HG03378 (cell line): ENCODE data around the gene ISLR.

Source experiments
- ATAC-seq: cut with Tn5 transposase; IDR thresholded peaks from one replicate; pipeline ENCODE4 v1.9.1; 2021; ENCODE audit warnings: mild to moderate bottlenecking, moderate library complexity; ENCODE audit not compliant: unreplicated experiment

ISLR gene

GRCh38 chr15:74173380-74174218 is at the start of gene ISLR:
ISLR (plus strand) TSS chr15:74173710; CDS start chr15:74174859, 1,149 bp downstream.
- no peak for ATAC-seq

DNA sequence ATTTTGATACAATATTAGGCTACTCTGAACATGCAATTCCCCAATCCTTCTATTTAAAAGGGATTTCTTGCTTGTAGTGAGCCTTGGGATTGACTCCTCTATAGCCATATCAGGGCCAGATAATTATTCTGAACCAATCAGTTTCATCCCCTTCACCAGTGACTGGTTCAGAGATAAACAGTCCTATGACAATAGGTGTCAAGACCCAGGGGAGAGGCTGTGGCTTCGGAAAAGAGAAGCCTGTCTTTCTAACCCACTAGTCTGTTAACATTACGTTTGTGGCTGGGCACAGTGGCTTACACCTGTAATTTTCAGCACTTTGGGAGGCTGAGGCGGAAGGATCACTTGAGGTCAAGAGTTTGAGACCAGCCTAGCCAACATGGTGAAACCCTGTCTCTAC is 49.3 kb upstream of the ISLR start:
- no peak for ATAC-seq

- ATAC-seq, result no peak
Measured at GRCh38 chr15:74124759-74125158, 48.8 kb upstream of the ISLR start.

DNA sequence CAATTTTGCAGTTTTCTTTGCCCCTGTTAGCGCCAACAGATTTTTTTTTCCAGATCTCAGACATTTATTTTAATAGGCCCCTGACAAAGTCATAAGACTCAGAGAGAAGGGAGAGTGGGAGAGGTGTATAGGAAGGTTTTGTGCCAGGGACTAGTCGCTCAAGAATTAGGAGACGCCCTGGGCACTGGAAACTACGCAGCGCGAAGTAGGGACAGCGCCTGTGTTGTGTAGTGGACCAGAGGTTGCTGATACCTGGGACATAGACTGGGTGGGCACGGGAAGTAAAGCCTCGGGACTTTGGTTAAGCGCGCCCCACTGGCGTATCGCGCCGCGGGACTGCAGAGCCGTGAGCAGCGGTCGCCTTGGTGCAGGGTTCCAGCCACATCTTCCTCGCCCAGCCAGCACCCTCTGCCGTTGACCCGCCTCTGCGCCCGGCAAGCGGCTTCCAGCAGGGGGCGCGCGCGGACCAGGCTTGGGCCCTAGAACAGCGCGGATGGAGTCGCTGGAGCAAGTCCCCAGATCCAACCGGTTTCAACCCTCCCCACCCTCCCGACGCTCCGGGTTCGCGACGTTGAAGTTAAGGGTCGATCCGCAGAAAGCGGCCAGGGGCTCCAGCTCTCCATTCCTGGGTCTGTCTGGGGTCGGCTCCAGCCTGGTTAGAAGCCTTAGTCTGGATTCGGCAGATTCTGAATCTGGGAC is 46.1 kb upstream of the ISLR start:
- no peak for ATAC-seq

- no peak for ATAC-seq
Measured at GRCh38 chr15:74127954-74128784, 45.3 kb upstream of the ISLR start.

DNA sequence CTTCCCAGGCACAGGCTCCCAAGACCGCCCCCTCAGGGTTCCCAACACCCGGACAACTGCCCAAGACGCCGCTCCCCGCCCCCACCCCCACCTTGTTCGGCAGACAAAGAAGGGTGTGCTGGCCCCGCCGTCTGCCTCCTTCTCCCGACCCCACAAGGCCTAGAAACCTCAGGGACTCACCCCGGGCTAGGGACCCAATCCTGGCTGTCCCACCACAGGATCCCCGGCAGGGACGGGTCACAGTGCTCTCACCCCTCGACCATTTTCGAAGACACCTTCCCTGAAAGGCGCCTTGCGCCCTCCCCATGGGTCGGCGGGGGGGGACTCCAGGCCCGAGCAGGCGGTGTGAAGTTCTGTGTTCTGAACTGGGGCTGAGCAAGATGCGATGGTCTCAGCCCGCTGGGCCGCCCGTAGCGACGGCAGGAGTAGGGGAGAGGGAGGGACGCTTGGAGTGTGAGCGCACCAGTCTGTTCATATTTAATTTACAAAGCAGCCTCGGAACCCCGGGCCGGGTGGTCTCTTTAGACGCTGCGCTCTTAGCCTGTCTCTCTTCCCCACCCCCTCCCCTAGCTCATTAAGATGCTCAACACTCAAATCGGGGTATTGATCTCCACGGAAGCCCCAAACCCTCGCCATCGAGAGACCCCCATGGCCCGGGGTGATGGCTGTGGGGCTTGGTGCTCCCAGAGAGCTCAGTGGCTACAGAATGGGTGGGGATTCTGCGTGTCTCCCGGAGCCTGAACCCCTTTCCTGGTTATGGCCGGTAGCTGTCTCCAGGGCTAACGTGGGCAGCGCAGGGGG is 44.5 kb upstream of the ISLR start:
- no peak for ATAC-seq

- ATAC-seq, result no peak
Measured at GRCh38 chr15:74129586-74130154, 43.8 kb upstream of the ISLR start.

- ATAC-seq, result no peak
Measured at GRCh38 chr15:74130155-74130848, 43.2 kb upstream of the ISLR start, which contains the start of gene ISLR2. ISLR2 (plus strand) TSS chr15:74130586; CDS start chr15:74132755, 2,169 bp downstream.

DNA sequence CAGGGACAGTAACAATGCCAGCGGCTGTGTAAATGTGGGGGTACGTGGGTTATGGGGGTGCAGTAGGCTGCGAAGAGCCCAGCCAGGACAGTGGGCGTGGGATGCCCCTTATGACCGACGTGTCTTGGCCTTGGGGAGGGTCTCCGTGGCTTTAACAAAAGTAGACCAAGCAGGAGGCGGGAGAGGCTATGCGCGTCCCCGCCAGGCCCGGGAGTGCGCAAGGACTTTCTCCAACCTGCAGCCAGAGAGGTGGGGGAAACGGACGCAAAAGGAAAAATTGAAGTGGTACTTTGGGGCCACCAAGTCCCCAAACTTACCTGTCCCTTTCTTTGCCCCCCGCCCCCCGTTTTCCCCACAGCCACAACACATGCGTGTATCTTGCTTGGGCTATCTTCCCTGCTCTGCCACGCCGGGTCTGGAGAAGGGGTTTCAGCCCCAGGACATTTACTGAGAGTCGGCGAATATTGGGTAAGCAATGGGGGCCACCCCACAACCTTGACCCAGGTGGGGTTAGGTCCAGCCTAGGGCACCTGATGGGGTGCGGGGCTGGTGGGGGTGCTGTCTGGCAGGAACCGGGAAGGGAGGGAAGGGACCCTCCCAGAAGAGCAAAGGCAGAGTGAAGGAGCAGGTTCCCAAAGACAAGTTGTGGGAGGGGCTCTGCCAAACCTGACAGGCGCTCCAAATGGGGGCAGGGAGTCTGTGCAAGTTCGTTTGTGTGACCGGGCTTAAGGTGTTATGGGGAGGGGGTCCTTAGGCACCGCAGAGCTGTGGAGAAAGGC is 42.5 kb upstream of the ISLR start:
- ATAC-seq, result no peak

GRCh38 chr15:74131628-74132413 is 41.7 kb upstream of the ISLR start:
- ATAC-seq, result no peak

DNA sequence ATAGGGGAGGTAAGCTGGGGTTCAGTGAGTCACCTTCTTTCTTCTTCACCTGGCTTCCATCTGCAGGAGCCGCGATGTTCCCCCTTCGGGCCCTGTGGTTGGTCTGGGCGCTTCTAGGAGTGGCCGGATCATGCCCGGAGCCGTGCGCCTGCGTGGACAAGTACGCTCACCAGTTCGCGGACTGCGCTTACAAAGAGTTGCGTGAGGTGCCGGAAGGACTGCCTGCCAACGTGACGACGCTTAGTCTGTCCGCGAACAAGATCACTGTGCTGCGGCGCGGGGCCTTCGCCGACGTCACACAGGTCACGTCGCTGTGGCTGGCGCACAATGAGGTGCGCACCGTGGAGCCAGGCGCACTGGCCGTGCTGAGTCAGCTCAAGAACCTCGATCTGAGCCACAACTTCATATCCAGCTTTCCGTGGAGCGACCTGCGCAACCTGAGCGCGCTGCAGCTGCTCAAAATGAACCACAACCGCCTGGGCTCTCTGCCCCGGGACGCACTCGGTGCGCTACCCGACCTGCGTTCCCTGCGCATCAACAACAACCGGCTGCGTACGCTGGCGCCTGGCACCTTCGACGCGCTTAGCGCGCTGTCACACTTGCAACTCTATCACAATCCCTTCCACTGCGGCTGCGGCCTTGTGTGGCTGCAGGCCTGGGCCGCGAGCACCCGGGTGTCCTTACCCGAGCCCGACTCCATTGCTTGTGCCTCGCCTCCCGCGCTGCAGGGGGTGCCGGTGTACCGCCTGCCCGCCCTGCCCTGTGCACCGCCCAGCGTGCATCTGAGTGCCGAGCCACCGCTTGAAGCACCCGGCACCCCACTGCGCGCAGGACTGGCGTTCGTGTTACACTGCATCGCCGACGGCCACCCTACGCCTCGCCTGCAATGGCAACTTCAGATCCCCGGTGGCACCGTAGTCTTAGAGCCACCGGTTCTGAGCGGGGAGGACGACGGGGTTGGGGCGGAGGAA is 40.5 kb upstream of the ISLR start:
- ATAC-seq, result no peak

DNA sequence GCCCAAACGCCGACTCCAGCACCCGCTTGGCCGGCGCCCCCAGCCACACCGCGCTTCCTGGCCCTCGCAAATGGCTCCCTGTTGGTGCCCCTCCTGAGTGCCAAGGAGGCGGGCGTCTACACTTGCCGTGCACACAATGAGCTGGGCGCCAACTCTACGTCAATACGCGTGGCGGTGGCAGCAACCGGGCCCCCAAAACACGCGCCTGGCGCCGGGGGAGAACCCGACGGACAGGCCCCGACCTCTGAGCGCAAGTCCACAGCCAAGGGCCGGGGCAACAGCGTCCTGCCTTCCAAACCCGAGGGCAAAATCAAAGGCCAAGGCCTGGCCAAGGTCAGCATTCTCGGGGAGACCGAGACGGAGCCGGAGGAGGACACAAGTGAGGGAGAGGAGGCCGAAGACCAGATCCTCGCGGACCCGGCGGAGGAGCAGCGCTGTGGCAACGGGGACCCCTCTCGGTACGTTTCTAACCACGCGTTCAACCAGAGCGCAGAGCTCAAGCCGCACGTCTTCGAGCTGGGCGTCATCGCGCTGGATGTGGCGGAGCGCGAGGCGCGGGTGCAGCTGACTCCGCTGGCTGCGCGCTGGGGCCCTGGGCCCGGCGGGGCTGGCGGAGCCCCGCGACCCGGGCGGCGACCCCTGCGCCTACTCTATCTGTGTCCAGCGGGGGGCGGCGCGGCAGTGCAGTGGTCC is 39.7 kb upstream of the ISLR start:
- no peak for ATAC-seq

GRCh38 chr15:74134387-74135027 is 39.0 kb upstream of the ISLR start:
- no peak for ATAC-seq

GRCh38 chr15:74135041-74135565 is 38.4 kb upstream of the ISLR start:
- ATAC-seq, result no peak

DNA sequence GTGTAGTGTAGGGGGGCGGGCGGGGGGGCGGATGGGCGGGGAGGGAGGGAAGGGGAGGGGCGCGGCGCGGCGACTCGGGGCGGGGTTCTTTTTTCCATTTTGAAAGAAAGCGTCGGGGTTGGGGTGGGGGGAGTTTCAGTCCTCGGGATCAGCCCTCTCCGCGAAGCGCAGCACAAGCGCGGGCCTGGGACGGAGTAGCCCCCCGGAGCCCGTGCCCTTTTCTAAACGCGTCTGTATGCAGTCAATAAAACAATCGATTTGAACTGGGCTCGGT is 37.0 kb upstream of the ISLR start:
- ATAC-seq, result no peak
